ENCODE results near the gene WDR82. TPM values are rescaled to one million over a fixed set of nuclear protein-coding genes. Genes with fewer than 3 reads are reported as not detected.
A peak's percentile ranks its signal among the peaks of the same experiment; 100 is the strongest.

Gene WDR82
- total and polyA plus RNA-seq, 8 donors: 60.2 to 124 (median 108) TPM

GRCh38 chr3:52250122-52250521 is 28.3 kb downstream of the WDR82 start:
- no peak for DNase-seq
- peak overlapping the region in 1 of 2 donors; percentile 7 for H3K27ac ChIP-seq
- no peak overlapping the region for H3K4me3 ChIP-seq
- peaks cover 0 to 73% of the 10 kb centered on the region in 2 donors for H3K36me3 ChIP-seq
- no peak for ATAC-seq
- intact Hi-C loops (cut with DNase I): no loop called here
- H3K4me1 ChIP-seq: peaks cover 0 to 65% of the 10 kb centered on the region in 2 donors
- H3K9me3 ChIP-seq: no peaks in the 10 kb centered on the region
- no peaks in the 10 kb centered on the region for H3K27me3 ChIP-seq
- TF ChIP-seq CTCF (IDR thresholded peaks at IDR 0.05): no peak

GRCh38 chr3:52249683-52250082 is 28.8 kb downstream of the WDR82 start:
- peaks cover 0 to 70% of the 10 kb centered on the region in 2 donors for H3K4me1 ChIP-seq
- peaks cover 0 to 68% of the 10 kb centered on the region in 2 donors for H3K36me3 ChIP-seq
- H3K4me3 ChIP-seq: no peak overlapping the region
- H3K27ac ChIP-seq: peak overlapping the region in 1 of 2 donors; percentile 7
- H3K27me3 ChIP-seq: no peaks in the 10 kb centered on the region
- no peak for TF ChIP-seq CTCF (IDR thresholded peaks at IDR 0.05)
- no peaks in the 10 kb centered on the region for H3K9me3 ChIP-seq
- DNase-seq (no peak), ATAC-seq (no peak)
- intact Hi-C loops (cut with DNase I): no loop called here

GRCh38 chr3:52248816-52249547 is 29.5 kb downstream of the WDR82 start:
- Histone ChIP-seq H3K36me3 (peaks cover 0 to 61% of the 10 kb centered on the region in 2 donors), H3K27ac (peak overlapping the region in 1 of 2 donors; percentile 13), H3K27me3 (no peaks in the 10 kb centered on the region), H3K4me3 (no peak overlapping the region), H3K4me1 (peaks cover 5 to 70% of the 10 kb centered on the region in 2 donors), H3K9me3 (no peaks in the 10 kb centered on the region)
- no peak for DNase-seq
- ATAC-seq: no peak
- intact Hi-C loops (cut with DNase I): no loop called here
- no peak for TF ChIP-seq CTCF (IDR thresholded peaks at IDR 0.05)

- intact Hi-C loops (cut with DNase I): no loop called here
- ATAC-seq (no peak), DNase-seq (no peak)
- Histone ChIP-seq H3K4me1 (peaks cover 5 to 70% of the 10 kb centered on the region in 2 donors), H3K36me3 (peaks cover 0 to 53% of the 10 kb centered on the region in 2 donors), H3K9me3 (no peaks in the 10 kb centered on the region), H3K27me3 (no peaks in the 10 kb centered on the region), H3K4me3 (no peak overlapping the region), H3K27ac (peak overlapping the region in 1 of 2 donors; percentile 95)
- no peak for TF ChIP-seq CTCF (IDR thresholded peaks at IDR 0.05)
Observed at GRCh38 chr3:52248165-52248541, 30.3 kb downstream of the WDR82 start.

GRCh38 chr3:52247409-52248164 is 30.9 kb downstream of the WDR82 start:
- intact Hi-C loops (cut with DNase I): no loop called here
- Histone ChIP-seq H3K4me1 (peaks cover 5 to 65% of the 10 kb centered on the region in 2 donors), H3K36me3 (peaks cover 0 to 48% of the 10 kb centered on the region in 2 donors), H3K9me3 (no peaks in the 10 kb centered on the region), H3K4me3 (peak overlapping the region in 1 of 2 donors; percentile 66), H3K27me3 (no peaks in the 10 kb centered on the region), H3K27ac (peak overlapping the region; percentile 24 to 95)
- TF ChIP-seq CTCF (IDR thresholded peaks at IDR 0.05): no peak
- ATAC-seq (no peak), DNase-seq (no peak)

Measured in left lung (tissue), 10 donors.